ENCODE results near the gene LOXL3.
"Not testable (repeated sequence)": the region's sequence is repeated elsewhere in the genome, so short reads cannot be mapped to it uniquely, and the experiment has no call there.

The LOXL3 gene

DNA sequence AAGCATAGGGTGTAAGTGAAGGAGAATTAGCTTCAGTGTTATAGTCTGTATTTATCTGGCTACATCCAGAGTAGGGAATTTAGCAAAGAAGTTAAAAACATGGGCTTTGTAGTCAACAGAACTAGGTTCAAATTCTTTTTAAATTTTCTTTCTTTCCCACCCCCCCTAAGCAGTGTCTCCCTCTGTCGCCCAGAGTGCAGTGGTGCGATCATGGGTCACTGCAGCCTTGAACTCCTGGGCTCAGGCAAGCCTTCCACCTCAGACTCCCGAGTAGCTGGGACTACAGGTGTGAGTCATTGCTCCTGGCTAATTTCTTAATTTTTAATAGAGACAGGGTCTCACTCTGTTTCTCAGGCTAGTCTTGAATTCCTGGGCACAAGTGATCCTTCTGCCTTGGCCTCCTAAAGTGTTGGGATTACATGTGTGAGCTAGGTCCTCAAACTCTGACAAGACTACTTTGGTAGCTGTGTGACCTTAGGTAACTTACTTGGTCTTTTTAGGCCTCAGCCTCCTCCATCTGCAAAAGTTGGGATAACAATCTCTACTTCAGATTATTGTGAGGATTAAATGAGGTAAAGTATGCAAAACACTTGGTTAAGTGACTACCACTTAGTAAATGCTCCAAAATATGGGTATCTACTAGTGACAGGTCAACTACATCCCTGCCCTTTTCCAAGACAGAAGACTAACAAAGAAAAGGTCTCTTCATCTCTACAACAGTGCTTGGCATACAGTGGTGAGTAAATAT lies 18.6 kb upstream of the LOXL3 start:
- no peak for DNase-seq

- peak; percentile 14 for DNase-seq
These were observed 17.3 kb upstream of the LOXL3 start for GRCh38 chr2:74571058-74571457.

- no peak for DNase-seq
These were observed 15.9 kb upstream of the LOXL3 start for GRCh38 chr2:74569686-74570085.

DNA sequence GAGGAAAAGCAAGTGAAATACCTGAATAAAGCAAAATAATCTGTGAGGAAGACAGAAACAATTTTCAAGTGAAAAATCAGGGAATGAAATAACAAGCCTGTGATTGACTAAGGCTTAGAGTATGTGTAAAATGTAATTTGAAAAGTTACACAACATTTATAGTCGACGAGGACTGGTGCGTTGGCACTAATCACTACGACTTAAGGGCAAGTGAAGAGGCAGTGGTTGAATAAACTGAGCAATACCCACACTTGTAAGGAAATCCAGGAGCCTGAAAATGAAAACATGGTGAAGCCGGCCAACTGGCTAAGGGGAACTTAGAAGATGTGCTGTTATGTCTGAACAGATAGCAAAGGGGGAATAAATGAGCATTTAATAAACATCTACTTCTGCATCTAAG lies 14.1 kb upstream of the LOXL3 start:
- DNase-seq: no peak

- no peak for DNase-seq
These were observed 13.0 kb upstream of the LOXL3 start for GRCh38 chr2:74566754-74567085.

GRCh38 chr2:74566076-74566753 lies 12.5 kb upstream of the LOXL3 start:
- DNase-seq: no peak

GRCh38 chr2:74564222-74564621 lies 10.5 kb upstream of the LOXL3 start:
- DNase-seq: no peak

DNA sequence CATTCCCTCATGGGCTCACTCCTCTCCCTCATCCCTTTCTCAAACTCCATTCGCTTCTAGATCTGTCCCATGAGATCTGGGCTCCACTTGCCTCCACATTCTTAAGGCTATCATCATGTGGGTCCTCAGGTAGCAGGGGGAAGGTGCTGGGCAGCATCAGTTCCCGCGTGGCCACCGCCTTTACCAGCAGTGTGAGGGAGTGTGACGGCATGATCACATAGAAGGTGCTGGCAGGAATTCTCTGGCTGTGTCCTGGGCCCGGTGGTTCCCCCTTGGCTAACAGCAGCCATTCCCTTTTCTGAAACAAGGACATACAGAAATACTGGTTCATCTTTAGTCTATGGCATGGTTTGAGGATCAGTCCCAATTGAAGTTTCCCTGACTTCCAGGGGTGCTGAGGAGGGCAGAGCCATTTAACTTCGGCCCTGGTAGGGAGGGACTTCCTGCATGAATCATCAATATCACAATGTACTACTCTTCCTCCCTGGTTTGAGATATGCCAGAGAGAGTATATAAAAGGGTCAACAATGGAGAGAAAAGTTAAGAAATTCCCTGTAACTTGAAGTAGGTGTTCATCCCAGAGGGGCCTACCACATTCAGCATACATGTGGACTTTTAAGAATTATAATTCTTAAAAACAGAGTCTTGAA lies 8.5 kb upstream of the LOXL3 start:
- no peak for DNase-seq

DNA sequence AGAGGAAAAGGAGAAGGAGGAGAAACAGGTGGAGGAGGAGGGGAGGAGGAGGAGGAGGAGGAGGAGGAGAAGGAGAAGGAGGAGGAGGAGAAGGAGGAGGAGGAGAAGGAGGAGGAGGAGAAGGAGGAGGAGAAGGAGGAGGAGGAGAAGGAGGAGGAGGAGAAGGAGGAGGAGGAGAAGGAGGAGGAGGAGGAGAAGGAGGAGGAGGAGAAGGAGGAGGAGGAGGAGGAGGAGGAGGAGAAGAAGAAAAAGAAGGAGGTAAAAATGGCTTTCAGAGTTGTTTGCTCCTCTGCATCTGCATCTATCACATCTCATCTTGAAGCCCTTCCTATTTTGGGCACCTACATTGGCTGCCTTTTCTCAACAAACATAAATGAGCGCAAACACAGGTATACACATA lies 7.3 kb upstream of the LOXL3 start:
- not testable (repeated sequence) for DNase-seq

DNA sequence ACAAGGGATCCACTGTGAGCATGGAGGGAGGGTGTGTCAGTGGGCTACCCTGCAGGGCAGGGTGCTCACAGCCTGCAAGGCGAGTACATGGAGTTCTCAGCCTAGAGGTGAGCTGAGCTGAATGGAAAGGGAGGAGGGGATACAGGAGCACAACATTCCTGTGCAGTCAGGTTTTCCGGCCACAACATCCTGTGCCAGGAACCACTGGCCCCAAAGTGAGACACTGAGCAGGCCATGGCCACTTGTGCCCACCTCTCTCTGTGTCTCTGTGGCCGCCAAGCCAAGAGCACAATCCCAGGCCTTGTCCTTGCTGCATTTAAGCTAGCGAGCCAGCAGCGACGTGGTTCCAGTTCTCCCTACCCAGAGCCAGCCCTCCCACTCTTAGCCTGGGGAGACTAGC lies 6.8 kb upstream of the LOXL3 start:
- DNase-seq: no peak

DNA sequence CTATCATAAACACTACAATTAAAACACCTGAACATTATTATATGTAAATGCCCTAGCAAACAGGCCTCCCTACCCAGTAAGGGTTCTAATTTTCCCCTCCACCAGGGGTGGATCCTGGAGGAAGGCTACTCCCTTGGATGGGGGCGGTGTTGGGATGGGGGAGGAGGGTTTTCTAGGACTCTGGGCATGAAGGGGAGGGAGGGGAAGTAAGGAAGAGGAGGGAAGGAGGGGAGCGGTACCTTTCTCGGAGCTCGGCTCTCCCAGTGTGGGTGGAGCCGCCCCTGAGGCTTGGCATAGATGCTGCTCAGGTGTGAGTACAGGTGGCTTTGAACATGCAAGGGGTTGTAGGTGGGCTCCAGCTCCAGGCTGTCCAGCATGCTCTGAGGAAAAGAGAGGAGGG lies 6.2 kb upstream of the LOXL3 start:
- no peak for DNase-seq

GRCh38 chr2:74558284-74559230 lies 4.8 kb upstream of the LOXL3 start:
- DNase-seq: no peak

DNA sequence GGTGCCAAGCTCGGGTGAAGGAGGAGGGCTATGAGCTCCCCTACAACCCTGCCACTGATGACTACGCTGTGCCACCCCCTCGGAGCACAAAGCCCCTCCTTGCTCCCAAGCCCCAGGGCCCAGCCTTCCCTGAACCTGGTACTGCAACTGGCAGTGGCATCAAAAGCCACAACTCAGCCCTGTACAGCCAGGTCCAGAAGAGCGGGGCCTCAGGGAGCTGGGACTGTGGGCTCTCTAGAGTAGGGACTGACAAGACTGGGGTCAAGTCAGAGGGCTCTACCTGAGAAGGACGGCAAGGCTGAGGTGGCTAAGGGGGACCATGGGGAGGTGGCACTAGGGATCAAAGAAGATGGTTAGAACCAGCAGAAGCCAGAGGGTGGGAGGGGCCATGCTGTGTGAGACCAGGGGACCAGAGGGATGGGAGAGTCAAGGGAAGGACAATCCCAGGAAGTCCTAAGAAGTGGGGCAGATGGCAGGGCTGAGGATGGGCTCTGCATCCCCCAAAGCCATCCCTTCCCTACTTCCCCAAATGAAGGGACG lies 3.2 kb upstream of the LOXL3 start:
- DNase-seq: no peak

DNA sequence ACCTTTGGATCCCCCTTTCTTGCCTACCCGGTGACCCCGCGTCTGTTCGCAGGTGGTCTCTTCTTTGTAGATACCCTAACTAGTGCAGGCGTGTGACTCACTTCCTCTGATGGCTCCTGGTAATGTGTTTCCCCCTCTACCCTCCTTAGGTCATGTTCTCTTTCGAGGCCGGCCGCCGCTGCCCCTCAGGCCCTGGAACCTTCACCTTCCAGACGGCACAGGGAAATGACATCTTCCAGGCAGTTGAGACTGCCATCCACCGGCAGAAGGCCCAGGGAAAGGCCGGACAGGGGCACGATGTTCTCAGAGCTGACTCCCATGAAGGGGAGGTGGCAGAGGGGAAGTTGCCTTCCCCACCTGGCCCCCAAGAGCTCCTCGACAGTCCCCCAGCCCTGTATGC lies 2.4 kb upstream of the LOXL3 start:
- no peak for DNase-seq

- no peak for DNase-seq
These were observed 1.9 kb upstream of the LOXL3 start for GRCh38 chr2:74555610-74556103.

DNA sequence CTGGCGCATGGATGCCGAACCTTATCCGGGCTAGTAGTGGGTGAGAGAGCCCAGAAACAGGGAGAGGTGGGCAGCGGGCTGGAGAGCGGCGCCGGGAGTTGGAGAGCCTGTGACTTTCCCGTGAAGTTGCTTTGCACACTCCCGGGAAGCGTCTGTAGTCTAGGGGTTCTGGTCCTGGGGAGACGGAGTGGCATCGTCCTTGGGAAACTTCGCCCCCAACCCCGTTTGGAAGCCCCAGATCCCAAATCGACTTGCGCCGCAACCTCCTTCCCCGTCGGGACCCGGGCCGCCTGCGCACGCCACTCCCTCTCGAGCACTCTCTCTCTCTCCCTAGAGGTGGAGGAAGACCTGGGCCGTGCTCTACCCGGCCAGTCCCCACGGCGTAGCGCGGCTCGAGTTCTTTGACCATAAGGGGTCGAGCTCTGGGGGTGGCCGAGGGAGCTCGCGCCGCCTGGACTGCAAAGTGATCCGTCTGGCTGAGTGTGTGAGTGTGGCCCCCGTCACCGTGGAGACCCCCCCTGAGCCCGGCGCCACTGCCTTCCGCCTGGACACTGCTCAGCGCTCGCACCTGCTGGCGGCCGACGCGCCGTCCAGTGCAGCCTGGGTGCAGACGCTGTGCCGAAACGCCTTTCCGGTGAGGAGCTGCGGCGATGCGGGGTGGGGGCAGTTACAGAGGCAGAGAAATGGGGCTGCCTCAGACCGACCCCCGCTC lies 1.2 kb upstream of the LOXL3 start:
- DNase-seq: peak; percentile 51

DNA sequence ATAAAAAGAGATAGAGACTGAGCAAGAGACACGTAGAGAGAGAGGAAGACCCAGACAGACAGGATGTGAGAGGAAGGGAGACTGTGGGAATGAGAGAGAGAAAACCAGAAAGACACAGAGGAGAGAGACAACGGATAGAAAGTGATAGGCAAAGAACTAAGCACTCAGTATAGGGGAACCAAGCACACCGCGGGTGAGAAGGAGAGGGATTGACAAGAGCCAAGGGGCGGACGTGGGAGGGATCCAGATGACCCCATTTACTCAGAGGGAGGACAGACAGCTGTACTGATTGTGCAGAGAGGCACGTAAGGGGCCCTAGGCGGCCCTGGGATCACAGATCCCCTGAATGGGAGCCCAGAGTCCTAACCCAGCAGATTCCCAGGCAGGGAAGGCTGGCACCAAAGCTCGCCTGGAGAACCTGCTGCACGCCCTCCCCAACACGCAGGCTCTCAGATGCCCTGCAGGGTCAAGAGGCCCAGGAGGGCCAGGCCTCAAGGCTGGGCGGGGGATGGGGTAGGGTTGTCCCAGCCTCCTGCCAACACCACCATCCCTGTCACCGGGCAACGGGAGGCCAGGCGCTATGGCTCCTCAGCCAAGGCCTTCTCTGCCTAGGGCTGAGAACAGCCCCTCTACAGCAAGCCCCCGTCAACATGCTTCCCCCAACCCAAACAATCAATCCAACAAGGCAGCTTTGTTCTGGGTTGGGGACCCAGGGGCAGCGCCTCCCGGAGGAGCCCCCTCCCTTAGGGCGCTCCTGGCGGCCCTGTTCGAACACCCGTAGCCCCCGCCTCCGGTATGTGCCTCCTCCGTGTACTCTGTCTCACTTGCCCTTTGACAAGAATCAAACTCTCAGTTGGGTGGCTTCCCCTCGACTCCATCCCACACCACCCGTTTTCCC lies 579 bp downstream of the LOXL3 start:
- no peak for DNase-seq

GRCh38 chr2:74551942-74552913 lies 1.5 kb downstream of the LOXL3 start:
- DNase-seq: no peak

- no peak for DNase-seq
These were observed 2.2 kb downstream of the LOXL3 start for GRCh38 chr2:74551530-74551929.

- no peak for DNase-seq
These were observed 3.5 kb downstream of the LOXL3 start for GRCh38 chr2:74550231-74550630.
